ENCODE data around the gene GH2. TPM values are rescaled to one million over a fixed set of nuclear protein-coding genes. Genes with fewer than 3 reads are reported as not detected.
"Not testable (repeated sequence)": the region's sequence is repeated elsewhere in the genome, so short reads cannot be mapped to it uniquely, and the experiment has no call there.

GH2 gene
- total and polyA plus RNA-seq, 2 experiments from 2014 or later: 0.59 to 2.3 TPM

DNA sequence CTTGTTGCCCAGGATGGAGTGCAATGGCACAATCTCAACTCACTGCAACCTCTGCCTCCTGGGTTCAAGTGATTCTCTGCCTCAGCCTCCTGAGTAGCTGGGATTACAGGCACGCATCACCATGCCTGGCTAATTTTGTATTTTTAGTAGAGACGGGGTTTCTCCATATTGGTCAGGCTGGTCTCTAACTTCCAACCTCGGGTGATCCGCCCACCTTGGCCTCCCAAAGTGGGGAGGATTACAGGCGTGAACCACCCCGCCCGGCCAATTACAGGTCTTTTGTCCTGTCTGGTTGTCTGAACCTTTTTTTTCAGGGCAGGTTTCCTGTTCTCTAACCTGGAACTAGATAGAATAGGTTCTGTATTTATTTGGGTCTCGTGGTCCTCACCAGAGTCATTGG, 25.3 kb downstream of the GH2 start:
- H3K27ac Mint-ChIP-seq; H3K9me2 ChIP-seq (ENCODE audit: insufficient read depth); H3F3A ChIP-seq (replicated peaks; ENCODE audit: low read depth); H3K4me2 ChIP-seq; H3K27me3 Mint-ChIP-seq (ENCODE audit: insufficient read depth, low read depth, poor library complexity); H3K4me1 Mint-ChIP-seq; H2AFZ ChIP-seq; H3K4me3 ChIP-seq; H3K79me2 ChIP-seq (replicated peaks; ENCODE audit: insufficient read depth); H3K27ac ChIP-seq (ENCODE audit: low read depth); H3K36me3 Mint-ChIP-seq (ENCODE audit: low read depth); DNase-seq (ENCODE audit: low spot score); H3K4me1 ChIP-seq (ENCODE audit: insufficient read depth); H3K9me3 Mint-ChIP-seq; H3K27me3 ChIP-seq (ENCODE audit: insufficient read depth); ATAC-seq; H3K4me3 Mint-ChIP-seq; H4K20me1 ChIP-seq (replicated peaks; ENCODE audit: insufficient read depth); H3K36me3 ChIP-seq (ENCODE audit: insufficient read depth): not testable (repeated sequence)

DNA sequence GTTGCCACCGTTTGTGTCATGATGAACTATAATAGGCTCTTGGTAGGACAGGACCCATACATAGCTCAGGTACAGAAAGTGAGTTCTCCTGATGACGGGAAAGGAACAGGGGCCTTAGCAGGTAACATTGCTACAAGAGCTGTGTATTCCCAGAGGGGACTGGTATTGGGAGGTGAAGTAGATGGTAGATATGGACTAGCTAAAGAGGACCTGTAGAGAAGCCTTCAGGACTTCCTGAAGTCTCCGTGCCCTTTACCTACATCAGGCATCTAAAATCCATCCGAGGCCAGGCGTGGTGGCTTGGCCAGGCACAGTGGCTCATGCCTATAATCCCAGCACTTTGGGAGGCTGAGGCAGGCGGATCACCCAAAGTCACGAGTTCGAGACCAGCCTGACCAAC, 26.6 kb downstream of the GH2 start:
- peaks cover 6% of the 10 kb centered on the region for H3K27me3 Mint-ChIP-seq (ENCODE audit: insufficient read depth, low read depth, poor library complexity)
- H3K27me3 ChIP-seq (ENCODE audit: insufficient read depth): no peaks in the 10 kb centered on the region
- DNase-seq (ENCODE audit: low spot score): no peak
- no peaks in the 10 kb centered on the region for H3K9me2 ChIP-seq (ENCODE audit: insufficient read depth)
- no peaks in the 10 kb centered on the region for H3K36me3 Mint-ChIP-seq (ENCODE audit: low read depth)
- H3K4me3 ChIP-seq: no peak overlapping the region
- no peaks in the 10 kb centered on the region for H3K4me1 ChIP-seq (ENCODE audit: insufficient read depth)
- no peak overlapping the region for H3K27ac Mint-ChIP-seq
- TF ChIP-seq JUNB (IDR thresholded peaks at IDR 0.05; ENCODE audit: unreplicated experiment): no peak
- no peak for TF ChIP-seq STAT1 (IDR thresholded peaks at IDR 0.05; ENCODE audit: unreplicated experiment)
- TF ChIP-seq, protein P1, sequence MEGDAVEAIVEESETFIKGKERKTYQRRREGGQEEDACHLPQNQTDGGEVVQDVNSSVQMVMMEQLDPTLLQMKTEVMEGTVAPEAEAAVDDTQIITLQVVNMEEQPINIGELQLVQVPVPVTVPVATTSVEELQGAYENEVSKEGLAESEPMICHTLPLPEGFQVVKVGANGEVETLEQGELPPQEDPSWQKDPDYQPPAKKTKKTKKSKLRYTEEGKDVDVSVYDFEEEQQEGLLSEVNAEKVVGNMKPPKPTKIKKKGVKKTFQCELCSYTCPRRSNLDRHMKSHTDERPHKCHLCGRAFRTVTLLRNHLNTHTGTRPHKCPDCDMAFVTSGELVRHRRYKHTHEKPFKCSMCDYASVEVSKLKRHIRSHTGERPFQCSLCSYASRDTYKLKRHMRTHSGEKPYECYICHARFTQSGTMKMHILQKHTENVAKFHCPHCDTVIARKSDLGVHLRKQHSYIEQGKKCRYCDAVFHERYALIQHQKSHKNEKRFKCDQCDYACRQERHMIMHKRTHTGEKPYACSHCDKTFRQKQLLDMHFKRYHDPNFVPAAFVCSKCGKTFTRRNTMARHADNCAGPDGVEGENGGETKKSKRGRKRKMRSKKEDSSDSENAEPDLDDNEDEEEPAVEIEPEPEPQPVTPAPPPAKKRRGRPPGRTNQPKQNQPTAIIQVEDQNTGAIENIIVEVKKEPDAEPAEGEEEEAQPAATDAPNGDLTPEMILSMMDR (conservative IDR thresholded peaks at IDR 0.05; ENCODE audit: low read depth in 2 of 2): no peak
- no peaks in the 10 kb centered on the region for H3K79me2 ChIP-seq (replicated peaks; ENCODE audit: insufficient read depth)
- H4K20me1 ChIP-seq (replicated peaks; ENCODE audit: insufficient read depth): no peaks in the 10 kb centered on the region
- no peak overlapping the region for H3K27ac ChIP-seq (ENCODE audit: low read depth)
- no peak overlapping the region for H3K4me2 ChIP-seq
- H3K4me3 Mint-ChIP-seq: no peak overlapping the region
- ATAC-seq: no peak
- no peaks in the 10 kb centered on the region for H3K36me3 ChIP-seq (ENCODE audit: insufficient read depth)
- H2AFZ ChIP-seq: no peak overlapping the region
- no peaks in the 10 kb centered on the region for H3K4me1 Mint-ChIP-seq
- no peaks in the 10 kb centered on the region for H3K9me3 Mint-ChIP-seq
- H3F3A ChIP-seq (replicated peaks; ENCODE audit: low read depth): no peaks in the 10 kb centered on the region

DNA sequence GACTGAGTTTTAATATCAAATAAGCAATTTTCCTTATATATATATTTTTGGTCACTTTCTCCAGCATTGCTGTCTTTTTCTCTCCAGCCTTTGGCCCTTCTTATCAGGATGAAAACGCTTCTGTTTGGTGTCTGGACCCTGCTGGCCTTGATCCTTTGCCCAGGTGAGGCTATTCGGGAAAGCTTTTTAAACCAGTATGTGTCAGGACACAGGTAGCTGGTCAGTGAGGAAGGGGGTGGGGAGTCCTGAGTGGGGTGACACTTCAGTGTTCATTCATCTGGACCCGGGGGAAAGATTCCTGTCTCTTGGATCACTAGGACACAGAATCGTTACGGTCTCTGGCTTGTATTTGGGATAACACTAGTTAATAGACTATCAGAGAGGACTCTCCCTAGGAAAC, 27.0 kb downstream of the GH2 start:
- Histone ChIP-seq H3K4me2 (no peak overlapping the region), H3K9me2 (ENCODE audit: insufficient read depth) (no peaks in the 10 kb centered on the region), H3K36me3 (ENCODE audit: insufficient read depth) (no peaks in the 10 kb centered on the region), H2AFZ (no peak overlapping the region), H3K27ac (ENCODE audit: low read depth) (no peak overlapping the region), H3K4me3 (no peak overlapping the region), H3F3A (replicated peaks; ENCODE audit: low read depth) (no peaks in the 10 kb centered on the region), H3K27me3 (ENCODE audit: insufficient read depth) (peaks cover 1% of the 10 kb centered on the region; the same call in 1 of the 2 replicates), H4K20me1 (replicated peaks; ENCODE audit: insufficient read depth) (no peaks in the 10 kb centered on the region), H3K4me1 (ENCODE audit: insufficient read depth) (no peaks in the 10 kb centered on the region), H3K79me2 (replicated peaks; ENCODE audit: insufficient read depth) (no peaks in the 10 kb centered on the region)
- no peak overlapping the region for H3K27ac Mint-ChIP-seq
- peaks cover 1% of the 10 kb centered on the region; the same call in 1 of the 3 replicates for H3K9me3 Mint-ChIP-seq
- no peaks in the 10 kb centered on the region for H3K36me3 Mint-ChIP-seq (ENCODE audit: low read depth)
- peaks cover 10% of the 10 kb centered on the region for H3K27me3 Mint-ChIP-seq (ENCODE audit: insufficient read depth, low read depth, poor library complexity)
- DNase-seq (ENCODE audit: low spot score): no peak
- no peak for ATAC-seq
- no peak overlapping the region for H3K4me3 Mint-ChIP-seq
- no peaks in the 10 kb centered on the region for H3K4me1 Mint-ChIP-seq
- TF ChIP-seq, protein P2, sequence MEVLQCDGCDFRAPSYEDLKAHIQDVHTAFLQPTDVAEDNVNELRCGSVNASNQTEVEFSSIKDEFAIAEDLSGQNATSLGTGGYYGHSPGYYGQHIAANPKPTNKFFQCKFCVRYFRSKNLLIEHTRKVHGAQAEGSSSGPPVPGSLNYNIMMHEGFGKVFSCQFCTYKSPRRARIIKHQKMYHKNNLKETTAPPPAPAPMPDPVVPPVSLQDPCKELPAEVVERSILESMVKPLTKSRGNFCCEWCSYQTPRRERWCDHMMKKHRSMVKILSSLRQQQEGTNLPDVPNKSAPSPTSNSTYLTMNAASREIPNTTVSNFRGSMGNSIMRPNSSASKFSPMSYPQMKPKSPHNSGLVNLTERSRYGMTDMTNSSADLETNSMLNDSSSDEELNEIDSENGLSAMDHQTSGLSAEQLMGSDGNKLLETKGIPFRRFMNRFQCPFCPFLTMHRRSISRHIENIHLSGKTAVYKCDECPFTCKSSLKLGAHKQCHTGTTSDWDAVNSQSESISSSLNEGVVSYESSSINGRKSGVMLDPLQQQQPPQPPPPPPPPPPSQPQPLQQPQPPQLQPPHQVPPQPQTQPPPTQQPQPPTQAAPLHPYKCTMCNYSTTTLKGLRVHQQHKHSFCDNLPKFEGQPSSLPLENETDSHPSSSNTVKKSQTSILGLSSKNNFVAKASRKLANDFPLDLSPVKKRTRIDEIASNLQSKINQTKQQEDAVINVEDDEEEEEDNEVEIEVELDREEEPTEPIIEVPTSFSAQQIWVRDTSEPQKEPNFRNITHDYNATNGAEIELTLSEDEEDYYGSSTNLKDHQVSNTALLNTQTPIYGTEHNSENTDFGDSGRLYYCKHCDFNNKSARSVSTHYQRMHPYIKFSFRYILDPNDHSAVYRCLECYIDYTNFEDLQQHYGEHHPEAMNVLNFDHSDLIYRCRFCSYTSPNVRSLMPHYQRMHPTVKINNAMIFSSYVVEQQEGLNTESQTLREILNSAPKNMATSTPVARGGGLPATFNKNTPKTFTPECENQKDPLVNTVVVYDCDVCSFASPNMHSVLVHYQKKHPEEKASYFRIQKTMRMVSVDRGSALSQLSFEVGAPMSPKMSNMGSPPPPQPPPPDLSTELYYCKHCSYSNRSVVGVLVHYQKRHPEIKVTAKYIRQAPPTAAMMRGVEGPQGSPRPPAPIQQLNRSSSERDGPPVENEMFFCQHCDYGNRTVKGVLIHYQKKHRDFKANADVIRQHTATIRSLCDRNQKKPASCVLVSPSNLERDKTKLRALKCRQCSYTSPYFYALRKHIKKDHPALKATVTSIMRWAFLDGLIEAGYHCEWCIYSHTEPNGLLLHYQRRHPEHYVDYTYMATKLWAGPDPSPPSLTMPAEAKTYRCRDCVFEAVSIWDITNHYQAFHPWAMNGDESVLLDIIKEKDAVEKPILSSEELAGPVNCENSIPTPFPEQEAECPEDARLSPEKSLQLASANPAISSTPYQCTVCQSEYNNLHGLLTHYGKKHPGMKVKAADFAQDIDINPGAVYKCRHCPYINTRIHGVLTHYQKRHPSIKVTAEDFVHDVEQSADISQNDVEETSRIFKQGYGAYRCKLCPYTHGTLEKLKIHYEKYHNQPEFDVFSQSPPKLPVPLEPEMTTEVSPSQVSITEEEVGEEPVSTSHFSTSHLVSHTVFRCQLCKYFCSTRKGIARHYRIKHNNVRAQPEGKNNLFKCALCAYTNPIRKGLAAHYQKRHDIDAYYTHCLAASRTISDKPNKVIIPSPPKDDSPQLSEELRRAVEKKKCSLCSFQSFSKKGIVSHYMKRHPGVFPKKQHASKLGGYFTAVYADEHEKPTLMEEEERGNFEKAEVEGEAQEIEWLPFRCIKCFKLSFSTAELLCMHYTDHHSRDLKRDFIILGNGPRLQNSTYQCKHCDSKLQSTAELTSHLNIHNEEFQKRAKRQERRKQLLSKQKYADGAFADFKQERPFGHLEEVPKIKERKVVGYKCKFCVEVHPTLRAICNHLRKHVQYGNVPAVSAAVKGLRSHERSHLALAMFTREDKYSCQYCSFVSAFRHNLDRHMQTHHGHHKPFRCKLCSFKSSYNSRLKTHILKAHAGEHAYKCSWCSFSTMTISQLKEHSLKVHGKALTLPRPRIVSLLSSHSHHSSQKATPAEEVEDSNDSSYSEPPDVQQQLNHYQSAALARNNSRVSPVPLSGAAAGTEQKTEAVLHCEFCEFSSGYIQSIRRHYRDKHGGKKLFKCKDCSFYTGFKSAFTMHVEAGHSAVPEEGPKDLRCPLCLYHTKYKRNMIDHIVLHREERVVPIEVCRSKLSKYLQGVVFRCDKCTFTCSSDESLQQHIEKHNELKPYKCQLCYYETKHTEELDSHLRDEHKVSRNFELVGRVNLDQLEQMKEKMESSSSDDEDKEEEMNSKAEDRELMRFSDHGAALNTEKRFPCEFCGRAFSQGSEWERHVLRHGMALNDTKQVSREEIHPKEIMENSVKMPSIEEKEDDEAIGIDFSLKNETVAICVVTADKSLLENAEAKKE (CRISPR knock-in tag; IDR thresholded peaks at IDR 0.05): no peak
- no peak for TF ChIP-seq EZH2phosphoT487 (IDR thresholded peaks at IDR 0.05; ENCODE audit: unreplicated experiment)
- no peak for TF ChIP-seq ZNF114 (CRISPR knock-in tag; IDR thresholded peaks at IDR 0.05)

Measured in GM23338 (cell line).